AG10803 (cell line): Measurements from ENCODE around the gene PLIN5.
"Not testable (repeated sequence)": the region's sequence is repeated elsewhere in the genome, so short reads cannot be mapped to it uniquely, and the experiment has no call there.

Source experiments
- DNase-seq: peaks from one replicate; pipeline ENCODE4 v3.0.0; 2010; ENCODE audit warnings: low read depth
- H3K4me3 ChIP-seq: 2 replicates; pipeline ENCODE4 v1.5.1; 2011; ENCODE audit warnings: mild to moderate bottlenecking, low read length, control low read depth
- TF ChIP-seq, protein P1 (sequence below): conservative IDR thresholded peaks from 2 replicates; pipeline ENCODE4 v1.5.1; 2011; ENCODE audit warnings: mild to moderate bottlenecking, low read length, control low read depth, inconsistent platforms

The PLIN5 gene

DNA sequence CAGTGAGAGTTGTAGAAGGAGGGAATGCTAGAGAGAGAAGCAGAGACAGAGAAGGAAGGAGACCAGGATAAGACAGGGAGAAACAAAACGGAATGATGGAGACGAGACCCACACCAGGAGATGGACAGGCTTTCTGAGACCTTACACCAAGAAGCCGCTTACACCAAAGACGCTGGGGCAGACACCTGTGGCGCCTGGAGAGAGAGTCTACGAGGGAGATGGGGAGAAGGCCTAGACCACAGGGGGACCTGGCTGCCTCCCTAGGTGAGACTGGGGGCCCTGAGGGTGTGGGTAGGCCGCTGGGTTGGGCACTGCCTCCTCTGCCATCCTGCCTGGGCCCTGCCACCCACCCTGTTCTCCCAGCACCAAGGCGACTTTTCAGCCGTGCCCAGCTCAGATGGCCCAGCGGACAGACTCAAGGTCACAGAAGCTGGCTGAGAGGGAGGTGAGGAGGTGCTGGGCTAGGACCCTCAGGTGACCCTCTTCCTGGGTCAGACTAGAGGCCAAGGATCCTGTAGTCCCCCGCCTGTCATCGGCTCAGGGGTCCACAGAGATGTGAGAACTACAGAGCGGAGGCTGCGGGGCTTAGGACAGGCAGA lies 5.0 kb downstream of the PLIN5 start:
- TF ChIP-seq, protein P1, sequence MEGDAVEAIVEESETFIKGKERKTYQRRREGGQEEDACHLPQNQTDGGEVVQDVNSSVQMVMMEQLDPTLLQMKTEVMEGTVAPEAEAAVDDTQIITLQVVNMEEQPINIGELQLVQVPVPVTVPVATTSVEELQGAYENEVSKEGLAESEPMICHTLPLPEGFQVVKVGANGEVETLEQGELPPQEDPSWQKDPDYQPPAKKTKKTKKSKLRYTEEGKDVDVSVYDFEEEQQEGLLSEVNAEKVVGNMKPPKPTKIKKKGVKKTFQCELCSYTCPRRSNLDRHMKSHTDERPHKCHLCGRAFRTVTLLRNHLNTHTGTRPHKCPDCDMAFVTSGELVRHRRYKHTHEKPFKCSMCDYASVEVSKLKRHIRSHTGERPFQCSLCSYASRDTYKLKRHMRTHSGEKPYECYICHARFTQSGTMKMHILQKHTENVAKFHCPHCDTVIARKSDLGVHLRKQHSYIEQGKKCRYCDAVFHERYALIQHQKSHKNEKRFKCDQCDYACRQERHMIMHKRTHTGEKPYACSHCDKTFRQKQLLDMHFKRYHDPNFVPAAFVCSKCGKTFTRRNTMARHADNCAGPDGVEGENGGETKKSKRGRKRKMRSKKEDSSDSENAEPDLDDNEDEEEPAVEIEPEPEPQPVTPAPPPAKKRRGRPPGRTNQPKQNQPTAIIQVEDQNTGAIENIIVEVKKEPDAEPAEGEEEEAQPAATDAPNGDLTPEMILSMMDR, result no peak
- no peak for DNase-seq

DNA sequence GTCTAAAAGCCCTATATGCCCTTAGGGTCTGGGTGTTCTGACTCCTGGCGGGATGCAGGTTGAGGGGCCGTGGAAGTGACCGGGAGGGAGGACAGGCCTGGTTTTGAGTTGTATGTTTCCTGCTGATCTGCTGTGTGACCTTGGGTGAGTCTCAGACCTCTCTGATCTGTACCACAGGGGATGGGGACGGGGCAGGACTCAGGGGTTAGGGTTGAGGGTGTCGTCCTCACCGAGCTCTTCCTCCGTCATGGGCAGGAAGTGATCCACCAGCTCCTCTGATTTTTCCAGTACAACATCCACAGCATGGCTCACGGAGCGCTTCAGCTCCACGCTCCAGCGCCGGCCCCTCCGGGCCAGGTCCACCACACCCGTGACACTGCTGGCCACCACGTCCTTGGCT lies 6.2 kb downstream of the PLIN5 start:
- no peak overlapping the region for H3K4me3 ChIP-seq
- DNase-seq, result no peak
- TF ChIP-seq, protein P1, result no peak

More for the DNA sequence above, 5.0 kb downstream of the PLIN5 start:
- H3K4me3 ChIP-seq, result no peak overlapping the region

DNA sequence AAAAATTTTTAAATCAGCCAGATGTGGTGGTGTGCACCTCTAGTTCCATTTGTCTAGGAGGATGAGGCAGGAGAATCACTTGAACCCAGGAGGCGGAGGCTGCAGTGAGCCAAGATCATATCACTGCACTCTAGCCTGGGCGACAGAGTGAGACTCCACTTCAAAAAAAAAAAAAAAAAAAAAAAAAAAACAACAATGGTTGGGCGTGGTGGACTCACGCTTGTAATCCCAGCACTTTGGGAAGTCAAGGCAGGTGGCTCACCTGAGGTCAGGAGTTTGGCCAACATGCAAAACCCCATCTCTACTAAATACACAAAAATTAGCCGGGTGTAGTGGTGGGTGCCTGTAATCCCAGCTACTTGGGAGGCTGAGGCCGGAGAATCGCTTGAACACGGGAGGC lies 7.6 kb downstream of the PLIN5 start:
- not testable (repeated sequence) for DNase-seq, H3K4me3 ChIP-seq

DNA sequence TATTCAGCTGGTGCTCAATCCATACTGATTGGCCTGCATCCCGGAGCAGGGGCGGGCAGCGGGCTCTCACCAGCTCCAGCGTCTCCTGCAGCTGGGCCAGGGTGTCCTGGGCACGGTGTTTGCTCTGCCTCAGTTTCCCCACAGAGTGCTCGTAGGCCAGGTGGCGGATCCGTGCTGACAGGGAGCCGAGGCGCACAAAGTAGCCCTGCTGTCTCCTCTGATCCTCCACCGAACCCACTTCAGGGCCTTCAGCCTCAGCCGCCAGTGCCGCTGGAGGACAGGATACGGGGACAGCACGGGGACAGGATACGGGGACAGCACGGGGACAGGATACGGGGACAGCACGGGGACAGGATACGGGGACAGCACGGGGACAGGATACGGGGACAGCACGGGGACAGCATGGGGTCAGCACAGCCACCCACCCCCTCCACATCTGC lies 9.4 kb downstream of the PLIN5 start:
- DNase-seq, result no peak
- TF ChIP-seq, protein P1, result no peak

DNA sequence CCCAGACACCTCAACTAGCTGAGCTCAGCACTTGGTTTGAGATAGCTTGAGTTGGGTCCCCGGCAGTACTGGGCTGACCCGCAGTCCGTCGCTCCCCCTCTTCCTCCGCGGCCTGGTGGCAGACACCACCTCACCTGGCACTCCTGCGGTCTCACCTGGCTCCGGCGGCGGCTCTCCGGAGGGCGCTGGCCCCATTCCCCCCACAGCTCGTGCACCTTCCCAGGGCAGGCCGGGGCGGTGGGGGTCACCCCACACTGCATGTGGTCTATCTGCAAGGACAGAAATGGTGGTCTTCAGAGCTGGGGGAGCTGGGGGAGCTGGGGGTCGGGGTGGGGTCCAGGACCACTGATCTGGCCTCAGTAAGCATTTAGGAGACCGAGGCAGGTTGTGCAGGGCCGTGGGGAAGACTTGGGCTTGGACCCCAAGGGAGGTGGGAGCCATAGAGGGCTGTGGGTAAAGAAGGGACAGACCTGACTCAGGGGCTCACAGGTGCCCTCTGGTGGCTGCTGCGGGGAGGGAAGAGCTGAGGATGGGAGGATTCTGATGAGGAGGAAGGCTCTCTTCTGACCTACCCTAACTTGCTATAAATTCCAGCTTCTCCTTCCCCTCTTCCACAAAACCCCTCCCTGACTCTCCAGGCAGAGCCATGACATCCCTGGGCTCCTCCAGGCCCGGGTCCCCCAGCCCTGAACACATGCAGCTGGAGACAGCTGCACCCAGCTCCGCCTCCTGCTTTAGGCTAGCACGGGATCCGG lies 10.0 kb downstream of the PLIN5 start:
- TF ChIP-seq, protein P1, result peak; percentile 79
- no peak overlapping the region for H3K4me3 ChIP-seq
- DNase-seq, result peak; percentile 21

More for the DNA sequence above, 9.4 kb downstream of the PLIN5 start:
- no peak overlapping the region for H3K4me3 ChIP-seq

DNA sequence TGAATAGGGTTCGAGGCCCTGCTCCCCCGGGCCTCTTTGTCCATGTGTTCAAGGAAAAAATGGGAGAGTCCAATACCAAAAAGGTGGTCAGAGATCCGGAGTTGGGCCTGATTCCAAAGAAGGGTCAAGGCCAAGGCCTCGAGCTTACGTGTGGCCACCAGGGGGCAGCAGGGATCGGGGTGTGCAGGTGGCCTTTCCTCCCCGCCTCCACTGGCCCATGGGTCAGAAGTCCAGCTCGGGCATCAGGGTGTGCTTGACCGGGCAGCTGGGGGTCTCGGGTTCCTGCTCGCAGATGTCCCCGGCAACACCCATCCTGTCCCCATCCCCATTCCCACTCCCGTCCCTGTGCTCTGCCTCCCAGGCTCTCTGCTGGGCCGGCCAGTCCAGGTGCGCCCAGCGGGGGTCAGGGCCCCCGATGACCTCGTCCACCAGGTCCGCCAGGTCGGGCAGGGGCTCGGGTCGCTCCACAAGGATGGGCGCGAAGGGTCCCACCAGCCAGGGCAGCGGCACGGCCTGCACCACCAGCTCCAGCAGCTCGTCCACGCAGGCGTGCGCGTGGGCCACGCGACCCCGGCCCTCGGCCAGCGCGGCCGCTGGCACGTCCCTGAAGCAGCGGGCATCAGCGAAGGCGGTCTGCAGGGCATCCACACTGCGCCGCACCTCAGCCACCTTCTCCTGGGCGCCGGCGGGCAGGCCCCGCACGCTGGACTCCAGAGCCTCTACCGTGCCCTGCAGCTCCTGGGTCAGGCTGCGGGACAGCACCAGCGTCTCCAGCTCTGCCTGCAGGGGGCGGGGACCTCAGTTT lies 11.5 kb downstream of the PLIN5 start:
- no peak overlapping the region for H3K4me3 ChIP-seq
- TF ChIP-seq, protein P1, result peak; percentile 68
- DNase-seq, result peak; percentile 21

DNA sequence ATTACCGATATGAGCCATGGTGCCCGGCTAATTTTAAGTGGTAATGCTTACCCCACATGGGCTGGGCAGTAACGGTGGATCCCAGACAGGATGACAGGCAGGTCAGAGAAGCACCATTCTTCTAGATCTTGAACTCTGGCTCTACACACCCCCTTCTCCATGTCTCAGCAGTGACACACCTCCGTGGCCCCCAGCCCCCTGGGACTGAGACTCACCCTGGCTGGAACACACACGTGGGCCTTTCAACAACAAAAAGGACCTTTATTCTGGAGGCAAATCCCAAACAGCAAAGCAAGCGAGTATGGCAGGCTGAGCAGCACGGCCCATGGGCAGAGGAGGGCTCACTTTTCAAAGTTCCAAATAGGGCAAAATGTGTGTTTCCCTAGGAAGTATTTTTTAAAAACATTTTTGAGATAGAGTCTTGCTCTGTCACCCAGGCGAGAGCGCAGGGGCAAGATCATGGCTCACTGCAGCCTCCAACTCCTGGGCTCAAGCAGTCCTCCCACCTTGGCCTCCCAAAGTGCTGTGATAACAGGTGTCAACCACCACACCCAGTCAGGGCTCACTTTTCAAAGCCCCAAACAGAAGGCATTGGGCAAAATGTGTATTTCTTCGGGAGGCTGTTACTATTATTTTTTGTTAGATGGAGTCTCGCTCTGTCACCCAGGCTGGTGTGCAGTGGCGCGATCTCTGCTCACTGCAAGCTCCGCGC lies 12.6 kb downstream of the PLIN5 start:
- no peak overlapping the region for H3K4me3 ChIP-seq
- TF ChIP-seq, protein P1, result no peak
- DNase-seq, result no peak
